ENCODE data around the gene SDK1. TPM values are rescaled to one million over a fixed set of nuclear protein-coding genes. Genes with fewer than 3 reads are reported as not detected.

The SDK1 gene
- total RNA-seq, 2 experiments from 2014 or later, result 0.19 to 0.36 TPM

GRCh38 chr7:3560495-3560894, 259.4 kb downstream of the SDK1 start:
- H3K9me3 ChIP-seq (ENCODE audit: low read length), result no peaks in the 10 kb centered on the region
- H3K4me2 ChIP-seq (ENCODE audit: low read length), result no peak overlapping the region
- TF ChIP-seq, protein P1, sequence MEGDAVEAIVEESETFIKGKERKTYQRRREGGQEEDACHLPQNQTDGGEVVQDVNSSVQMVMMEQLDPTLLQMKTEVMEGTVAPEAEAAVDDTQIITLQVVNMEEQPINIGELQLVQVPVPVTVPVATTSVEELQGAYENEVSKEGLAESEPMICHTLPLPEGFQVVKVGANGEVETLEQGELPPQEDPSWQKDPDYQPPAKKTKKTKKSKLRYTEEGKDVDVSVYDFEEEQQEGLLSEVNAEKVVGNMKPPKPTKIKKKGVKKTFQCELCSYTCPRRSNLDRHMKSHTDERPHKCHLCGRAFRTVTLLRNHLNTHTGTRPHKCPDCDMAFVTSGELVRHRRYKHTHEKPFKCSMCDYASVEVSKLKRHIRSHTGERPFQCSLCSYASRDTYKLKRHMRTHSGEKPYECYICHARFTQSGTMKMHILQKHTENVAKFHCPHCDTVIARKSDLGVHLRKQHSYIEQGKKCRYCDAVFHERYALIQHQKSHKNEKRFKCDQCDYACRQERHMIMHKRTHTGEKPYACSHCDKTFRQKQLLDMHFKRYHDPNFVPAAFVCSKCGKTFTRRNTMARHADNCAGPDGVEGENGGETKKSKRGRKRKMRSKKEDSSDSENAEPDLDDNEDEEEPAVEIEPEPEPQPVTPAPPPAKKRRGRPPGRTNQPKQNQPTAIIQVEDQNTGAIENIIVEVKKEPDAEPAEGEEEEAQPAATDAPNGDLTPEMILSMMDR (conservative IDR thresholded peaks at IDR 0.05; ENCODE audit: low read length), result no peak
- no peak for TF ChIP-seq EZH2phosphoT487 (IDR thresholded peaks at IDR 0.05; ENCODE audit: borderline replicate concordance, low read depth, low read length)
- POLR2A ChIA-PET, result interaction anchor here (0.5 kb wide), 1 partner anchor 86 kb away, joined by 4 read pairs; no protein-coding TSS in a partner anchor
- BruUV-seq (replicated peaks), result no TSS peak
- H3K79me2 ChIP-seq (ENCODE audit: insufficient read depth, low read depth, low read length), result no peaks in the 10 kb centered on the region
- CTCF ChIA-PET (ENCODE audit: unreplicated experiment), result no interaction called here
- no peak overlapping the region for H3K4me3 ChIP-seq (ENCODE audit: low read depth, low read length, poor library complexity, severe bottlenecking)
- no peak for DNase-seq (ENCODE audit: low spot score)
- H3K9me2 ChIP-seq (ENCODE audit: insufficient read depth, low read length), result no peaks in the 10 kb centered on the region
- H2AFZ ChIP-seq (ENCODE audit: low read length), result no peak overlapping the region
- H3K4me1 ChIP-seq (ENCODE audit: insufficient read depth, low read length, poor library complexity, severe bottlenecking), result no peaks in the 10 kb centered on the region
- intact Hi-C loops (cut with micrococcal nuclease; ENCODE audit: unreplicated experiment), result no loop called here
- H4K20me1 ChIP-seq (ENCODE audit: insufficient read depth, low read length), result no peaks in the 10 kb centered on the region
- H3K36me3 ChIP-seq (ENCODE audit: insufficient read depth, low read length), result no peaks in the 10 kb centered on the region
- H3K27ac ChIP-seq (ENCODE audit: low read depth, low read length, poor library complexity, severe bottlenecking), result no peak overlapping the region

- intact Hi-C loops (cut with micrococcal nuclease; ENCODE audit: unreplicated experiment), result no loop called here
- Histone ChIP-seq H3K79me2 (ENCODE audit: insufficient read depth, low read depth, low read length) (no peaks in the 10 kb centered on the region), H4K20me1 (ENCODE audit: insufficient read depth, low read length) (no peaks in the 10 kb centered on the region), H3K9me3 (ENCODE audit: low read length) (no peaks in the 10 kb centered on the region), H2AFZ (ENCODE audit: low read length) (no peak overlapping the region), H3K4me3 (ENCODE audit: low read depth, low read length, poor library complexity, severe bottlenecking) (no peak overlapping the region), H3K36me3 (ENCODE audit: insufficient read depth, low read length) (no peaks in the 10 kb centered on the region), H3K27ac (ENCODE audit: low read depth, low read length, poor library complexity, severe bottlenecking) (no peak overlapping the region), H3K4me1 (ENCODE audit: insufficient read depth, low read length, poor library complexity, severe bottlenecking) (no peaks in the 10 kb centered on the region), H3K9me2 (ENCODE audit: insufficient read depth, low read length) (no peaks in the 10 kb centered on the region), H3K4me2 (ENCODE audit: low read length) (no peak overlapping the region)
- no peak for DNase-seq (ENCODE audit: low spot score)
- ChIA-PET CTCF (ENCODE audit: unreplicated experiment) (no interaction called here), POLR2A (interaction anchor here (1.0 kb wide), 1 partner anchor 9 kb away, joined by 3 read pairs; no protein-coding TSS in a partner anchor)
- BruUV-seq (replicated peaks), result no TSS peak
- TF ChIP-seq, protein P1 (conservative IDR thresholded peaks at IDR 0.05; ENCODE audit: low read length), result no peak
- TF ChIP-seq EZH2phosphoT487 (IDR thresholded peaks at IDR 0.05; ENCODE audit: borderline replicate concordance, low read depth, low read length), result no peak
Observed at GRCh38 chr7:3561932-3562331, 260.9 kb downstream of the SDK1 start.

GRCh38 chr7:3564231-3564630, 263.2 kb downstream of the SDK1 start:
- H3K36me3 ChIP-seq (ENCODE audit: insufficient read depth, low read length), result no peaks in the 10 kb centered on the region
- no peak for DNase-seq (ENCODE audit: low spot score)
- BruUV-seq (replicated peaks), result no TSS peak
- ChIA-PET CTCF (ENCODE audit: unreplicated experiment) (no interaction called here), POLR2A (interaction anchor here (0.9 kb wide), 1 partner anchor 47 kb away, joined by 3 read pairs; no protein-coding TSS in a partner anchor)
- H3K4me3 ChIP-seq (ENCODE audit: low read depth, low read length, poor library complexity, severe bottlenecking), result no peak overlapping the region
- H3K4me2 ChIP-seq (ENCODE audit: low read length), result no peak overlapping the region
- intact Hi-C loops (cut with micrococcal nuclease; ENCODE audit: unreplicated experiment), result no loop called here
- H3K27ac ChIP-seq (ENCODE audit: low read depth, low read length, poor library complexity, severe bottlenecking), result no peak overlapping the region
- TF ChIP-seq, protein P1 (conservative IDR thresholded peaks at IDR 0.05; ENCODE audit: low read length), result no peak
- TF ChIP-seq EZH2phosphoT487 (IDR thresholded peaks at IDR 0.05; ENCODE audit: borderline replicate concordance, low read depth, low read length), result no peak
- no peak overlapping the region for H2AFZ ChIP-seq (ENCODE audit: low read length)
- no peaks in the 10 kb centered on the region for H3K4me1 ChIP-seq (ENCODE audit: insufficient read depth, low read length, poor library complexity, severe bottlenecking)
- H3K79me2 ChIP-seq (ENCODE audit: insufficient read depth, low read depth, low read length), result no peaks in the 10 kb centered on the region
- H3K9me2 ChIP-seq (ENCODE audit: insufficient read depth, low read length), result no peaks in the 10 kb centered on the region
- no peaks in the 10 kb centered on the region for H4K20me1 ChIP-seq (ENCODE audit: insufficient read depth, low read length)
- no peaks in the 10 kb centered on the region for H3K9me3 ChIP-seq (ENCODE audit: low read length)

All from OCI-LY7 (cell line).